Esophagus squamous epithelium (tissue), 5 donors: ENCODE data around the gene TBC1D22B. TPM values are rescaled to one million over a fixed set of nuclear protein-coding genes. Genes with fewer than 3 reads are reported as not detected.
"Not testable (repeated sequence)": the region's sequence is repeated elsewhere in the genome, so short reads cannot be mapped to it uniquely, and the experiment has no call there.

Experiments used
- DNase-seq: peaks from one replicate; lab custom pipeline; 2025; lab: John Stamatoyannopoulos, UW
- H3K27ac ChIP-seq, 4 donors: fragments of 200-600 bp; sonication (generic); one replicate each; pipeline ENCODE4 v1.5.1; 2016 to 2019; ENCODE audit warnings: mild to moderate bottlenecking in 1 of 4
- H3K27me3 ChIP-seq, 4 donors: fragments of 200-600 bp; sonication (generic); 1 replicate in 3 of 4; 2 replicates in 1 of 4; pipeline versions ENCODE4 v1.5.1 to v1.6.0; 2017 to 2021; ENCODE audit warnings: antibody characterized with exemption in 1 of 4
- H3K36me3 ChIP-seq, 3 donors: fragments of 200-600 bp; sonication (generic); one replicate each; pipeline ENCODE4 v1.5.1; 2016 to 2019
- H3K4me1 ChIP-seq, 3 donors: fragments of 200-600 bp; sonication (generic); one replicate each; pipeline ENCODE4 v1.5.1; 2017 to 2019
- H3K4me3 ChIP-seq, 4 donors: fragments of 200-600 bp; sonication (generic); 1 replicate in 3 of 4; 2 replicates in 1 of 4; pipeline ENCODE4 v1.5.1; 2016 to 2019; ENCODE audit warnings: mild to moderate bottlenecking in 2 of 4, moderate library complexity in 1 of 4
- H3K9me3 ChIP-seq, 3 donors: fragments of 200-600 bp; sonication (generic); one replicate each; pipeline ENCODE4 v1.5.1; 2016 to 2019
- CTCF ChIP-seq, 6 experiments: fragments of 450-650 bp in 4 of 6; fragments of 200-600 bp in 2 of 6; sonication (generic) in 2 of 6; IDR thresholded peaks; one replicate each; pipeline ENCODE4 v1.5.1; 2016 to 2019; ENCODE audit warnings: antibody characterized with exemption in 6 of 6, mild to moderate bottlenecking in 4 of 6, moderate library complexity in 4 of 6
- POLR2A ChIP-seq, 4 donors: fragments of 450-650 bp; IDR thresholded peaks; one replicate each; pipeline ENCODE4 v1.6.1; 2017; ENCODE audit warnings: antibody characterized with exemption in 4 of 4, mild to moderate bottlenecking in 4 of 4, moderate library complexity in 3 of 4
- WGBS, 2 donors: methylation state at CpG; one replicate each; pipeline ENCODE4 v1.1.5; 2018; 5-methylcytosine and 5-hydroxymethylcytosine counted together
- intact Hi-C: fragments of 100-400 bp; cut with DNase I; formaldehyde crosslinking; loops from one replicate; pipeline ENCODE4 v1.15.0; 2022
- total RNA-seq, 4 donors: library from RNA; depleted of rRNA; stranded (reverse); fragments of >200 nt; gene quantifications; one replicate each; pipeline ENCODE4 v1.1.0, GENCODE V29; 2016
- donor health status: DM: yes; HTN: yes; CAD: no.

TBC1D22B gene
- total RNA-seq, 4 donors from 2014 or later, result 8.7 to 13.2 (median 10.4) TPM

GRCh38 chr6:37287519-37288157 is 30.1 kb downstream of the TBC1D22B start:
- Histone ChIP-seq H3K27me3 (no peaks in the 10 kb centered on the region), H3K9me3 (no peaks in the 10 kb centered on the region), H3K4me1 (peaks cover 0 to 11% (median 3%) of the 10 kb centered on the region in 3 donors), H3K27ac (no peak overlapping the region), H3K36me3 (peaks cover 11 to 100% (median 25%) of the 10 kb centered on the region in 3 donors), H3K4me3 (no peak overlapping the region)
- DNase-seq, result no peak
- intact Hi-C loops, result no loop called here
- TF ChIP-seq POLR2A (IDR thresholded peaks at IDR 0.05) (no peak), CTCF (IDR thresholded peaks at IDR 0.05) (no peak)
- WGBS, 2 donors, result 83 to 96% methylated on average over 2 of the region's 2 CpGs

GRCh38 chr6:37288247-37288646 is 30.7 kb downstream of the TBC1D22B start:
- 56 to 83% methylated on average over 1 to 2 of the region's 2 CpGs for WGBS, 2 donors
- Histone ChIP-seq H3K9me3 (no peaks in the 10 kb centered on the region), H3K4me1 (peaks cover 0 to 11% (median 3%) of the 10 kb centered on the region in 3 donors), H3K27ac (no peak overlapping the region), H3K36me3 (peaks cover 11 to 100% (median 25%) of the 10 kb centered on the region in 3 donors), H3K4me3 (no peak overlapping the region), H3K27me3 (no peaks in the 10 kb centered on the region)
- intact Hi-C loops, result no loop called here
- no peak for TF ChIP-seq POLR2A (IDR thresholded peaks at IDR 0.05)
- no peak for TF ChIP-seq CTCF (IDR thresholded peaks at IDR 0.05)
- DNase-seq, result no peak

GRCh38 chr6:37289931-37290330 is 32.4 kb downstream of the TBC1D22B start:
- H3K36me3 ChIP-seq, result peaks cover under 1 to 100% (median 21%) of the 10 kb centered on the region in 3 donors
- DNase-seq, result no peak
- intact Hi-C loops, result no loop called here
- no peak overlapping the region for H3K4me3 ChIP-seq
- TF ChIP-seq CTCF (IDR thresholded peaks at IDR 0.05) (no peak), POLR2A (IDR thresholded peaks at IDR 0.05) (no peak)
- no peak overlapping the region for H3K27ac ChIP-seq
- H3K4me1 ChIP-seq, result no peaks in the 10 kb centered on the region
- H3K9me3 ChIP-seq, result no peaks in the 10 kb centered on the region
- 83 to 93% methylated on average over 3 of the region's 3 CpGs for WGBS, 2 donors
- H3K27me3 ChIP-seq, result no peaks in the 10 kb centered on the region

- Histone ChIP-seq H3K4me1 (no peaks in the 10 kb centered on the region), H3K27me3 (no peaks in the 10 kb centered on the region), H3K4me3 (no peak overlapping the region), H3K9me3 (no peaks in the 10 kb centered on the region), H3K36me3 (peaks cover 4 to 100% (median 7%) of the 10 kb centered on the region in 3 donors), H3K27ac (no peak overlapping the region)
- TF ChIP-seq POLR2A (IDR thresholded peaks at IDR 0.05), result no peak
- no peak for TF ChIP-seq CTCF (IDR thresholded peaks at IDR 0.05)
- intact Hi-C loops, result no loop called here
- DNase-seq, result no peak
Observed at GRCh38 chr6:37293426-37293825, 35.9 kb downstream of the TBC1D22B start.

- intact Hi-C loops, H3K9me3 ChIP-seq, H3K27me3 ChIP-seq, H3K4me3 ChIP-seq, H3K27ac ChIP-seq, DNase-seq: not testable (repeated sequence)
- H3K4me1 ChIP-seq, result peaks cover 0 to 11% (median 0%) of the 10 kb centered on the region in 3 donors
- peaks cover 0 to 96% (median 4%) of the 10 kb centered on the region in 3 donors for H3K36me3 ChIP-seq
Observed at GRCh38 chr6:37297637-37298036, 40.1 kb downstream of the TBC1D22B start.
